DND-41 (cell line): ENCODE results near the gene SMARCC2.
A peak's percentile ranks its signal among the peaks of the same experiment; 100 is the strongest.

Experiments used
- ATAC-seq: fragments of 200-7000 bp; cut with Tn5 transposase; 3 replicates; pipeline ENCODE4 v1.9.1; 2021; ENCODE audit warnings: low read depth; ENCODE audit not compliant: insufficient read depth
- DNase-seq: peaks from one replicate; pipeline ENCODE4 v3.0.0-alpha.2; 2020
- H2AFZ ChIP-seq: 2 replicates; pipeline ENCODE4 v1.6.0; 2012; ENCODE audit warnings: low read depth, low read length
- H3K27ac ChIP-seq: 2 replicates; pipeline ENCODE4 v1.5.1; 2012; ENCODE audit warnings: low read length, inconsistent platforms
- H3K27me3 ChIP-seq: fragments of 200-600 bp; sonication (generic); 2 replicates; pipeline ENCODE4 v1.6.0; 2012; ENCODE audit warnings: low read length, mild to moderate bottlenecking, inconsistent platforms; ENCODE audit not compliant: insufficient read depth, poor library complexity
- H3K36me3 ChIP-seq: 2 replicates; pipeline ENCODE4 v1.5.1; 2012; ENCODE audit warnings: low read length, inconsistent platforms; ENCODE audit not compliant: insufficient read depth
- H3K4me1 ChIP-seq: 2 replicates; pipeline ENCODE4 v1.5.1; 2012; ENCODE audit warnings: mild to moderate bottlenecking, low read length; ENCODE audit not compliant: insufficient read depth
- H3K4me2 ChIP-seq: 2 replicates; pipeline ENCODE4 v1.6.0; 2012; ENCODE audit warnings: mild to moderate bottlenecking, moderate library complexity, low read length, inconsistent platforms; ENCODE audit not compliant: insufficient read depth
- H3K4me3 ChIP-seq, 2 experiments: fragments of 200-600 bp in 1 of 2; shearing (Covaris generic) in 1 of 2; 2 replicates each; pipeline ENCODE4 v1.5.1; 2012 to 2016; ENCODE audit warnings: inconsistent platforms in 2 of 2, low read length in 2 of 2, mild to moderate bottlenecking in 2 of 2, low read depth in 1 of 2, moderate library complexity in 1 of 2
- H3K79me2 ChIP-seq: 2 replicates; pipeline ENCODE4 v1.6.0; 2012; ENCODE audit warnings: low read length, inconsistent platforms; ENCODE audit not compliant: insufficient read depth
- H3K9ac ChIP-seq: 2 replicates; pipeline ENCODE4 v1.6.0; 2012; ENCODE audit warnings: low read depth, mild to moderate bottlenecking, inconsistent platforms, low read length, moderate library complexity
- H3K9me3 ChIP-seq: 2 replicates; pipeline ENCODE4 v1.5.1; 2012; ENCODE audit warnings: low read length, moderate library complexity, mild to moderate bottlenecking, inconsistent platforms; ENCODE audit not compliant: insufficient read depth, severe bottlenecking
- H4K20me1 ChIP-seq: 2 replicates; pipeline ENCODE4 v1.6.0; 2012; ENCODE audit warnings: low read length; ENCODE audit not compliant: insufficient read depth
- CTCF ChIP-seq: IDR thresholded peaks from 2 replicates; pipeline ENCODE4 v1.5.1; 2012; ENCODE audit warnings: borderline replicate concordance, low read length, moderate library complexity, mild to moderate bottlenecking; ENCODE audit not compliant: poor library complexity, severe bottlenecking; ENCODE audit errors: extremely low read depth
- EZH2 ChIP-seq: IDR thresholded peaks from 3 replicates; pipeline ENCODE4 v1.6.1; 2012; ENCODE audit warnings: borderline replicate concordance, low read depth, mild to moderate bottlenecking, moderate library complexity, low read length, inconsistent platforms; ENCODE audit not compliant: severe bottlenecking

SMARCC2 gene

GRCh38 chr12:56208006-56208405 lies 18.7 kb upstream of the SMARCC2 start:
- Histone ChIP-seq H3K4me1 (no peaks in the 10 kb centered on the region), H3K79me2 (no peaks in the 10 kb centered on the region), H3K27ac (no peak overlapping the region), H3K36me3 (peaks cover 58% of the 10 kb centered on the region), H3K4me2 (no peak overlapping the region), H4K20me1 (no peaks in the 10 kb centered on the region), H3K27me3 (no peaks in the 10 kb centered on the region), H2AFZ (no peak overlapping the region), H3K4me3 (no peak overlapping the region), H3K9ac (no peak overlapping the region), H3K9me3 (no peaks in the 10 kb centered on the region)
- DNase-seq: no peak
- TF ChIP-seq CTCF (no peak), EZH2 (no peak)
- no peak for ATAC-seq

GRCh38 chr12:56206452-56207166 lies 17.3 kb upstream of the SMARCC2 start:
- ATAC-seq (peak; percentile 70; the same call in 2 of the 3 replicates), DNase-seq (peak; percentile 38)
- no peak overlapping the region for H3K9ac ChIP-seq
- no peak overlapping the region for H2AFZ ChIP-seq
- no peaks in the 10 kb centered on the region for H4K20me1 ChIP-seq
- H3K4me1 ChIP-seq: no peaks in the 10 kb centered on the region
- no peak overlapping the region for H3K27ac ChIP-seq
- TF ChIP-seq EZH2 (no peak), CTCF (peak; percentile 64)
- no peaks in the 10 kb centered on the region for H3K79me2 ChIP-seq
- H3K9me3 ChIP-seq: no peaks in the 10 kb centered on the region
- H3K36me3 ChIP-seq: peaks cover 44% of the 10 kb centered on the region
- H3K27me3 ChIP-seq: no peaks in the 10 kb centered on the region
- H3K4me2 ChIP-seq: no peak overlapping the region
- no peak overlapping the region for H3K4me3 ChIP-seq

- H3K4me1 ChIP-seq: no peaks in the 10 kb centered on the region
- no peaks in the 10 kb centered on the region for H3K79me2 ChIP-seq
- H2AFZ ChIP-seq: no peak overlapping the region
- H3K9ac ChIP-seq: no peak overlapping the region
- no peak overlapping the region for H3K4me2 ChIP-seq
- no peak overlapping the region for H3K27ac ChIP-seq
- peaks cover 37% of the 10 kb centered on the region for H3K36me3 ChIP-seq
- no peaks in the 10 kb centered on the region for H4K20me1 ChIP-seq
- no peaks in the 10 kb centered on the region for H3K9me3 ChIP-seq
- no peak for TF ChIP-seq EZH2
- peak; percentile 31 for TF ChIP-seq CTCF
- ATAC-seq (peak; percentile 63; the same call in 2 of the 3 replicates), DNase-seq (no peak)
- no peak overlapping the region for H3K4me3 ChIP-seq
- no peaks in the 10 kb centered on the region for H3K27me3 ChIP-seq
These were observed 16.2 kb upstream of the SMARCC2 start for GRCh38 chr12:56205445-56205844.

- Histone ChIP-seq H3K27ac (no peak overlapping the region), H3K36me3 (peaks cover 29% of the 10 kb centered on the region), H3K9ac (no peak overlapping the region), H2AFZ (no peak overlapping the region), H3K4me3 (no peak overlapping the region), H4K20me1 (no peaks in the 10 kb centered on the region), H3K4me2 (no peak overlapping the region), H3K27me3 (no peaks in the 10 kb centered on the region), H3K9me3 (no peaks in the 10 kb centered on the region), H3K79me2 (no peaks in the 10 kb centered on the region), H3K4me1 (no peaks in the 10 kb centered on the region)
- no peak for DNase-seq
- TF ChIP-seq EZH2 (no peak), CTCF (no peak)
- no peak for ATAC-seq
These were observed 15.0 kb upstream of the SMARCC2 start for GRCh38 chr12:56204275-56204674.
